Measurements from ENCODE around the gene PNO1.

DNA sequence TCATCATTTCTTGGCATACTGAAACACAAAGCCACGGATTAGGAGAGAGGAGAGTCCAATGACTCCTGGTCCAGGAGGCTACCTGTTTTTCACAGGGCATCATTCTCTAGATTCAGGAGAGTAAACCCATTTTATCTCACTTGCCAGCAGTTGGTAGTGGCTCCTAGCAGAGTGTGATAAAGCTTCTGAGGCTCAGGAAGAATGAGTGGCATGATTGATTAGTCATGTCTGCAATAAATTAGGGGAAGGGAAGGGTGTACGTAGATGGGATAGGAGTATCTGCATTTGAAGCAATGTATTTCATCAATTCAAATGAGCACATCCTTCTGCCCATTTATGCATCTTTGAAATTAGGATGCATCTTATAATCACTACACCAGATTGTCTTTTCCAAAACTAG lies 31.1 kb upstream of the PNO1 start:
- TF ChIP-seq MYC (IDR thresholded peaks at IDR 0.05; ENCODE audit: low read depth, low read length): no peak
- TF ChIP-seq, protein P1, sequence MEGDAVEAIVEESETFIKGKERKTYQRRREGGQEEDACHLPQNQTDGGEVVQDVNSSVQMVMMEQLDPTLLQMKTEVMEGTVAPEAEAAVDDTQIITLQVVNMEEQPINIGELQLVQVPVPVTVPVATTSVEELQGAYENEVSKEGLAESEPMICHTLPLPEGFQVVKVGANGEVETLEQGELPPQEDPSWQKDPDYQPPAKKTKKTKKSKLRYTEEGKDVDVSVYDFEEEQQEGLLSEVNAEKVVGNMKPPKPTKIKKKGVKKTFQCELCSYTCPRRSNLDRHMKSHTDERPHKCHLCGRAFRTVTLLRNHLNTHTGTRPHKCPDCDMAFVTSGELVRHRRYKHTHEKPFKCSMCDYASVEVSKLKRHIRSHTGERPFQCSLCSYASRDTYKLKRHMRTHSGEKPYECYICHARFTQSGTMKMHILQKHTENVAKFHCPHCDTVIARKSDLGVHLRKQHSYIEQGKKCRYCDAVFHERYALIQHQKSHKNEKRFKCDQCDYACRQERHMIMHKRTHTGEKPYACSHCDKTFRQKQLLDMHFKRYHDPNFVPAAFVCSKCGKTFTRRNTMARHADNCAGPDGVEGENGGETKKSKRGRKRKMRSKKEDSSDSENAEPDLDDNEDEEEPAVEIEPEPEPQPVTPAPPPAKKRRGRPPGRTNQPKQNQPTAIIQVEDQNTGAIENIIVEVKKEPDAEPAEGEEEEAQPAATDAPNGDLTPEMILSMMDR (IDR thresholded peaks at IDR 0.05; ENCODE audit: extremely low read depth in 1 of 2, insufficient read depth in 1 of 2, low read depth in 1 of 2, low read length in 2 of 2): no peak
- no peak for TF ChIP-seq POLR2A (IDR thresholded peaks at IDR 0.05; ENCODE audit: low read depth, low read length)
- no peak for TF ChIP-seq POLR2AphosphoS5 (IDR thresholded peaks at IDR 0.05; ENCODE audit: insufficient read depth, low read depth, low read length)
- no peak for TF ChIP-seq EZH2 (IDR thresholded peaks at IDR 0.05; ENCODE audit: borderline replicate concordance, low read depth, low read length, severe bottlenecking)
